Esophagus squamous epithelium (tissue), 5 donors: Measurements from ENCODE around the gene RBFOX1. TPM values are rescaled to one million over a fixed set of nuclear protein-coding genes. Genes with fewer than 3 reads are reported as not detected.

Experiments
- DNase-seq: peaks from one replicate; lab custom pipeline; 2025; lab: John Stamatoyannopoulos, UW
- H3K27ac ChIP-seq, 4 donors: fragments of 200-600 bp; sonication (generic); one replicate each; pipeline ENCODE4 v1.5.1; 2016 to 2019; ENCODE audit warnings: mild to moderate bottlenecking in 1 of 4
- H3K27me3 ChIP-seq, 4 donors: fragments of 200-600 bp; sonication (generic); 1 replicate in 3 of 4; 2 replicates in 1 of 4; pipeline versions ENCODE4 v1.5.1 to v1.6.0; 2017 to 2021; ENCODE audit warnings: antibody characterized with exemption in 1 of 4
- H3K36me3 ChIP-seq, 3 donors: fragments of 200-600 bp; sonication (generic); one replicate each; pipeline ENCODE4 v1.5.1; 2016 to 2019
- H3K4me1 ChIP-seq, 3 donors: fragments of 200-600 bp; sonication (generic); one replicate each; pipeline ENCODE4 v1.5.1; 2017 to 2019
- H3K4me3 ChIP-seq, 4 donors: fragments of 200-600 bp; sonication (generic); 1 replicate in 3 of 4; 2 replicates in 1 of 4; pipeline ENCODE4 v1.5.1; 2016 to 2019; ENCODE audit warnings: mild to moderate bottlenecking in 2 of 4, moderate library complexity in 1 of 4
- H3K9me3 ChIP-seq, 3 donors: fragments of 200-600 bp; sonication (generic); one replicate each; pipeline ENCODE4 v1.5.1; 2016 to 2019
- CTCF ChIP-seq, 6 experiments: fragments of 450-650 bp in 4 of 6; fragments of 200-600 bp in 2 of 6; sonication (generic) in 2 of 6; IDR thresholded peaks; one replicate each; pipeline ENCODE4 v1.5.1; 2016 to 2019; ENCODE audit warnings: antibody characterized with exemption in 6 of 6, mild to moderate bottlenecking in 4 of 6, moderate library complexity in 4 of 6
- POLR2A ChIP-seq, 4 donors: fragments of 450-650 bp; IDR thresholded peaks; one replicate each; pipeline ENCODE4 v1.6.1; 2017; ENCODE audit warnings: antibody characterized with exemption in 4 of 4, mild to moderate bottlenecking in 4 of 4, moderate library complexity in 3 of 4
- WGBS, 2 donors: methylation state at CpG; one replicate each; pipeline ENCODE4 v1.1.5; 2018; 5-methylcytosine and 5-hydroxymethylcytosine counted together
- intact Hi-C: fragments of 100-400 bp; cut with DNase I; formaldehyde crosslinking; loops from one replicate; pipeline ENCODE4 v1.15.0; 2022
- total RNA-seq, 4 donors: library from RNA; depleted of rRNA; stranded (reverse); fragments of >200 nt; gene quantifications; one replicate each; pipeline ENCODE4 v1.1.0, GENCODE V29; 2016
- donor health status: DM: yes; HTN: yes; CAD: no.

The RBFOX1 gene
- total RNA-seq, 4 donors from 2014 or later = not detected

DNA sequence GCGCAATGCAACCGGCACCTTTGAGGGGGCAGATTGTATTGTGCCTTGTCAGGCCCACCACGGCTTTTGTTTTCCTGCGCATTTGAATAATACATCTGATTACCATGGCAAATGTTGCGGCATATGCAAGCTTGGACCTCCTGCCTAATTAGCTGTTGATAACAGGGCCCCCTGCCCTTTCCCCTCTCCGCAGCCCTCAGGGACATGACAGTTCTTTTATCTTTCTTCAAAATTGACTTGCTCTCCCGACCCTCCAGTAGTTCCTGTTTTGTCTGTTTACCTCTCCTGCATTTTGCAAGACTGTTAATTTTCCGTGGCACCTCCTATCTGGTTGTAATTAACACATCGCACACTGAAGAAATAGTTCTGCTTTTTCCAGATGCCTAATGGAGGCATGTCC is 86.8 kb downstream of the RBFOX1 start:
- no peaks in the 10 kb centered on the region for H3K36me3 ChIP-seq
- H3K4me1 ChIP-seq = no peaks in the 10 kb centered on the region
- intact Hi-C loops = no loop called here
- DNase-seq = no peak
- 48 to 73% methylated on average over 9 of the region's 9 CpGs for WGBS, 2 donors
- H3K9me3 ChIP-seq = no peaks in the 10 kb centered on the region
- no peak overlapping the region for H3K27ac ChIP-seq
- H3K27me3 ChIP-seq = no peaks in the 10 kb centered on the region
- TF ChIP-seq POLR2A (IDR thresholded peaks at IDR 0.05) (no peak), CTCF (IDR thresholded peaks at IDR 0.05) (no peak)
- H3K4me3 ChIP-seq = no peak overlapping the region

DNA sequence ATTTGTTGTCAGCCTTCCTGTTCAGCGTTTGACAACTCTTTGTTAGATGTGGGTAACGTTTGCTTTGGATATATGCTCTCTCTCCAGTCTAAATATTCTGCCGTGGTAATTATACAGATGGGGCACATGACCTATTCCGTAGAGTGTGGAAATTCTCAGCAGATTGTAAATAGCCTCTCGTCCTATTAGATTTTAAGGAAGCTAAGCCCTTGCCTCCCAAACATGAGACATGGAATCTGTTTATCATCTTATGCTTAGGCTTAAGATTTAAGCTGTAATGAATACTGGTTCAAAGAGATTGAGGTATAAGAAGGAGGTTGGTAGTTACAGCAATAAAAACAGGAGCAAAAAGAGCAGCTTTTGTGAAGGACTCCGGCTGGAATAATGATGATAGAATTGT is 87.4 kb downstream of the RBFOX1 start:
- Histone ChIP-seq H3K4me3 (no peak overlapping the region), H3K27ac (no peak overlapping the region), H3K9me3 (no peaks in the 10 kb centered on the region), H3K27me3 (no peaks in the 10 kb centered on the region), H3K36me3 (no peaks in the 10 kb centered on the region), H3K4me1 (no peaks in the 10 kb centered on the region)
- WGBS, 2 donors = 36 to 46% methylated on average over 6 of the region's 6 CpGs
- DNase-seq = no peak
- no peak for TF ChIP-seq CTCF (IDR thresholded peaks at IDR 0.05)
- TF ChIP-seq POLR2A (IDR thresholded peaks at IDR 0.05) = no peak
- intact Hi-C loops = no loop called here

- Histone ChIP-seq H3K9me3 (no peaks in the 10 kb centered on the region), H3K4me1 (no peaks in the 10 kb centered on the region), H3K27me3 (no peaks in the 10 kb centered on the region), H3K4me3 (no peak overlapping the region), H3K27ac (no peak overlapping the region), H3K36me3 (no peaks in the 10 kb centered on the region)
- no peak for DNase-seq
- WGBS, 2 donors = 87 to 95% methylated on average over 6 of the region's 6 CpGs
- intact Hi-C loops = no loop called here
- no peak for TF ChIP-seq CTCF (IDR thresholded peaks at IDR 0.05)
- TF ChIP-seq POLR2A (IDR thresholded peaks at IDR 0.05) = no peak
Measured at GRCh38 chr16:7420843-7421242, 88.2 kb downstream of the RBFOX1 start.

- Histone ChIP-seq H3K27ac (no peak overlapping the region), H3K9me3 (no peaks in the 10 kb centered on the region), H3K27me3 (no peaks in the 10 kb centered on the region), H3K36me3 (no peaks in the 10 kb centered on the region), H3K4me1 (no peaks in the 10 kb centered on the region), H3K4me3 (no peak overlapping the region)
- WGBS, 2 donors = 56 to 72% methylated on average over 5 of the region's 5 CpGs
- intact Hi-C loops = no loop called here
- TF ChIP-seq CTCF (IDR thresholded peaks at IDR 0.05) = no peak
- no peak for TF ChIP-seq POLR2A (IDR thresholded peaks at IDR 0.05)
- no peak for DNase-seq
Measured at GRCh38 chr16:7421578-7421977, 88.9 kb downstream of the RBFOX1 start.

DNA sequence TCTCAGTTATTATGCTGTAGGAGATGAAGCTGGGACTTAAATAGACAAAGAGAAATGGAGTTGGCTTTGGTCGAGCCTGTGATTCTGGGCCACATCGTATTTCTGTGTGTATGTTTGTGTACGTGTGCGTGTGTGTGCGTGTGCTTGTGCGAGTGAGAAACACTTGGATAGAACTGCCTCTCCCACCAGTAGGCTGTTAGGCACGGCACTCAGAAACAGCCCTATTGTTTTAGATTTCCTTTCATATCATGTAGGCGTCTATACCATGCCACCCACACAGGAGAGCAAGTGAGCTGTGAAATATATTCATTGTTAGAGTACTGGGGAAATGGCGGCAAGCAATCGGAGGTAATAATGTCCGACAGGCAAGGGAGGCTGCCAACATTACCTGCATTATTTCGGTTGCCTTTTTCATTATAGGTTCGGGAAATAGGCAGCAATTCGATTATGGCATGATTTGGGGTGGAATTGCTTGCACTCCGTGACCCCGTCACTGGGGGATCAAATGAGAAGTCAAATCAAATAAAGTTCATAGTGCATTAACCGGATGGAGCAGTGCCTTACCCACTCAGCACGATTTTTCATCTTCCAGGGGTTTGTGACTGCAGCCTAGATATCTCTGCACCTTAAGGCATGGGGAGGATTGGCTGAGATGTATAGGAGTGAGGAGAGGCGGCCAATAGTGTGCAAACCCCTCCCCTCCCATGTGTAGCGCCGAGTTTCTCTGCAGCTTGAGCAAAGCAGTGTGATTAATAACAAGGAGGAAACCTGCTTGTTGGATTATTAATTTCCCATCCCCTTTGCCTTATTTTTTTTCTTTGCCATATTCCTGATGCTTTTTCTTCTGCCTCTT is 89.6 kb downstream of the RBFOX1 start:
- no peaks in the 10 kb centered on the region for H3K27me3 ChIP-seq
- no peak overlapping the region for H3K27ac ChIP-seq
- H3K36me3 ChIP-seq = no peaks in the 10 kb centered on the region
- no peak for DNase-seq
- H3K4me3 ChIP-seq = no peak overlapping the region
- intact Hi-C loops = no loop called here
- TF ChIP-seq POLR2A (IDR thresholded peaks at IDR 0.05) (no peak), CTCF (IDR thresholded peaks at IDR 0.05) (no peak)
- H3K9me3 ChIP-seq = no peaks in the 10 kb centered on the region
- no peaks in the 10 kb centered on the region for H3K4me1 ChIP-seq
- 82 to 85% methylated on average over 21 of the region's 21 CpGs for WGBS, 2 donors
